NT2/D1 (cell line): ENCODE data around the gene SLC6A2.

ENCODE experiments used
- DNase-seq: peaks from one replicate; pipeline ENCODE4 v3.0.0-alpha.2; 2011; ENCODE audit warnings: low read depth, low spot score
- H3K27me3 ChIP-seq: 2 replicates; pipeline ENCODE4 v1.6.0; 2011; ENCODE audit warnings: mild to moderate bottlenecking; ENCODE audit not compliant: insufficient read length, insufficient read depth
- H3K36me3 ChIP-seq: 2 replicates; pipeline ENCODE4 v1.6.1; 2011; ENCODE audit warnings: mild to moderate bottlenecking, low read length, mixed read lengths; ENCODE audit not compliant: insufficient read depth, insufficient read length
- H3K4me1 ChIP-seq: 2 replicates; pipeline ENCODE4 v1.5.1; 2011; ENCODE audit not compliant: insufficient read depth, insufficient read length
- H3K4me3 ChIP-seq: 2 replicates; pipeline ENCODE4 v1.5.1; 2011; ENCODE audit warnings: low read depth; ENCODE audit not compliant: insufficient read length
- H3K9ac ChIP-seq: 2 replicates; pipeline ENCODE4 v1.6.0; 2011; ENCODE audit warnings: low read depth; ENCODE audit not compliant: insufficient read length
- H3K9me3 ChIP-seq: 2 replicates; pipeline ENCODE4 v1.5.1; 2011; ENCODE audit warnings: mild to moderate bottlenecking, low read length; ENCODE audit not compliant: insufficient read depth
- SUZ12 ChIP-seq: IDR thresholded peaks from 2 replicates; pipeline ENCODE4 v1.6.1; 2011; ENCODE audit not compliant: insufficient read length, insufficient read depth; ENCODE audit errors: extremely low read depth
- YY1 ChIP-seq: IDR thresholded peaks from 2 replicates; pipeline ENCODE4 v1.6.1; 2011; ENCODE audit not compliant: insufficient read length, insufficient read depth
- ZNF274 ChIP-seq: IDR thresholded peaks from 2 replicates; pipeline ENCODE4 v1.6.1; 2011; ENCODE audit warnings: mild to moderate bottlenecking, low read depth, low read length

The SLC6A2 gene

GRCh38 chr16:55678161-55678821, 22.5 kb downstream of the SLC6A2 start:
- no peaks in the 10 kb centered on the region for H3K36me3 ChIP-seq
- no peak for DNase-seq
- no peak overlapping the region for H3K9ac ChIP-seq
- H3K4me3 ChIP-seq, result no peak overlapping the region
- H3K4me1 ChIP-seq, result no peaks in the 10 kb centered on the region
- no peak for TF ChIP-seq SUZ12
- TF ChIP-seq ZNF274, result no peak
- no peak for TF ChIP-seq YY1
- H3K27me3 ChIP-seq, result no peaks in the 10 kb centered on the region
- no peaks in the 10 kb centered on the region for H3K9me3 ChIP-seq

- no peak for DNase-seq
- Histone ChIP-seq H3K27me3 (no peaks in the 10 kb centered on the region), H3K36me3 (no peaks in the 10 kb centered on the region), H3K4me3 (no peak overlapping the region), H3K9me3 (peaks cover 12% of the 10 kb centered on the region), H3K9ac (no peak overlapping the region), H3K4me1 (no peaks in the 10 kb centered on the region)
- no peak for TF ChIP-seq SUZ12
- no peak for TF ChIP-seq YY1
- TF ChIP-seq ZNF274, result no peak
Measured at GRCh38 chr16:55682086-55682485, 26.3 kb downstream of the SLC6A2 start.

DNA sequence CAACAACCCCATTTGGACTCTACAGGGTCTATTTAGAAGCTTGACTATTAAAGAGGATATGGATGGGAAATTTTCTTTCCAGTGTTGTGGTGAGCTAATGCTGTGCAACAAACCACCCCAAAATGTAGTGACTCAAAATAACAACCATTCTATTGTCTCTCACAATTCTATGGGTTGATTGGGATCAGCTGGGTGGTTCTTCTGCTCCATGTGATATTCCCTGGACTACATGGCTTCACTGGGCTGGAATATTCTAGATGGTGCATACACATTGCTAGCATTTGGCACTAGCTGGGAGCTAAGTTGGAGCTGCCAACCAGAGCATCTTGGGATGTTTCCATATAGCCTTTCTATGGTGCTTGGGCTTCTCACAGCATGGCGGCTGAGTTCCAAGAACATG, 30.2 kb downstream of the SLC6A2 start:
- Histone ChIP-seq H3K27me3 (no peaks in the 10 kb centered on the region), H3K9me3 (peaks cover 12% of the 10 kb centered on the region), H3K36me3 (no peaks in the 10 kb centered on the region), H3K4me1 (peaks cover 3% of the 10 kb centered on the region), H3K9ac (no peak overlapping the region), H3K4me3 (no peak overlapping the region)
- TF ChIP-seq ZNF274 (no peak), SUZ12 (no peak), YY1 (no peak)
- no peak for DNase-seq

DNA sequence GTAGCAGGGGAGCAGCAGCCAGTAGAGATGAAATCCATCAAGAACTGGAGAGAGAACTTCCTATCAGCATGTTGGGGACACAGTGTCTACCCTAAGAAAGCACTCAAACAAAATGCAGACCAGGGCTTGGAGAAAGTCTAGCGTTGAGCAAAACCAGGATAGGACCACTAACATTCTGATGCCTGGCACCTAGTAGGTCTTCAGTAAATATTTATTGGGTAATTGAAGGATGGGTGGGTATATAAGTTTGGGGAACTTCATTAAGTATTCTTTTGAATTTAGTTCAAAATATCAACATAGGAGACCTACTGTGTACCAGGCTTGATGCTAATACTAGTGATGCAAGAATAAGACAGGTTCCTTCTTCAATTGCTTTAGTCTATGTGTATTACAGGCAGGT, 30.9 kb downstream of the SLC6A2 start:
- Histone ChIP-seq H3K27me3 (no peaks in the 10 kb centered on the region), H3K4me1 (peaks cover 3% of the 10 kb centered on the region), H3K9me3 (peaks cover 12% of the 10 kb centered on the region), H3K9ac (no peak overlapping the region), H3K36me3 (no peaks in the 10 kb centered on the region), H3K4me3 (no peak overlapping the region)
- DNase-seq, result no peak
- no peak for TF ChIP-seq ZNF274
- no peak for TF ChIP-seq YY1
- no peak for TF ChIP-seq SUZ12

- Histone ChIP-seq H3K36me3 (no peaks in the 10 kb centered on the region), H3K9ac (no peak overlapping the region), H3K9me3 (peaks cover 12% of the 10 kb centered on the region), H3K27me3 (no peaks in the 10 kb centered on the region), H3K4me1 (peaks cover 3% of the 10 kb centered on the region), H3K4me3 (no peak overlapping the region)
- no peak for DNase-seq
- no peak for TF ChIP-seq YY1
- TF ChIP-seq SUZ12, result no peak
- no peak for TF ChIP-seq ZNF274
Measured at GRCh38 chr16:55687802-55688201, 32.0 kb downstream of the SLC6A2 start.

GRCh38 chr16:55690841-55691240, 35.1 kb downstream of the SLC6A2 start:
- no peak overlapping the region for H3K4me3 ChIP-seq
- TF ChIP-seq YY1, result no peak
- no peak for TF ChIP-seq ZNF274
- TF ChIP-seq SUZ12, result no peak
- peaks cover 3% of the 10 kb centered on the region for H3K4me1 ChIP-seq
- H3K36me3 ChIP-seq, result no peaks in the 10 kb centered on the region
- H3K9me3 ChIP-seq, result peaks cover 7% of the 10 kb centered on the region
- no peak for DNase-seq
- H3K27me3 ChIP-seq, result no peaks in the 10 kb centered on the region
- H3K9ac ChIP-seq, result no peak overlapping the region

DNA sequence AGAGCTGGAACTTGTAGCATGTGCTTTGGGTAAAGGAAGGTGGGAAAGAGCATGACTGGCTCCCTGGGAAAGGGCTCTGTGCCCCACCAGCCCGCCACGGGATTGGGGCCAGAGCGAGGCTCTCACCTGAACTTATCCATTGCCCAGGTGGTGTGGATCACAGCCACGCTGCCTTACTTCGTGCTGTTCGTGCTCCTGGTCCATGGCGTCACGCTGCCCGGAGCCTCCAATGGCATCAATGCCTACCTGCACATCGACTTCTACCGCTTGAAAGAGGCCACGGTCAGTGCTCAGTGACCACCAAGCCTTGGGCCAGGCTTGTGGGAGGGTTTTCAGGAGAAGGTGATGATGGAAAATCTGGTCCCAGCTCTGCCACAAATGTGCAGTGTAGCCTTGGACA, 36.0 kb downstream of the SLC6A2 start:
- Histone ChIP-seq H3K27me3 (no peaks in the 10 kb centered on the region), H3K9me3 (no peaks in the 10 kb centered on the region; the same call in 1 of the 2 replicates), H3K36me3 (no peaks in the 10 kb centered on the region), H3K9ac (no peak overlapping the region), H3K4me1 (peaks cover 3% of the 10 kb centered on the region), H3K4me3 (no peak overlapping the region)
- DNase-seq, result no peak
- TF ChIP-seq ZNF274 (no peak), SUZ12 (no peak), YY1 (no peak)

GRCh38 chr16:55695595-55695994, 39.8 kb downstream of the SLC6A2 start:
- H3K9ac ChIP-seq, result no peak overlapping the region
- no peaks in the 10 kb centered on the region for H3K27me3 ChIP-seq
- no peaks in the 10 kb centered on the region for H3K9me3 ChIP-seq
- H3K36me3 ChIP-seq, result no peaks in the 10 kb centered on the region
- TF ChIP-seq SUZ12 (no peak), YY1 (no peak), ZNF274 (no peak)
- H3K4me3 ChIP-seq, result no peak overlapping the region
- H3K4me1 ChIP-seq, result peaks cover 7% of the 10 kb centered on the region
- DNase-seq, result no peak
